ENCODE measurements around the gene ZBTB38. TPM values are rescaled to one million over a fixed set of nuclear protein-coding genes. Genes with fewer than 3 reads are reported as not detected.
A peak's percentile ranks its signal among the peaks of the same experiment; 100 is the strongest.

ZBTB38 gene
- total RNA-seq, 3 donors from 2014 or later, result 96.0 to 153 (median 144) TPM

DNA sequence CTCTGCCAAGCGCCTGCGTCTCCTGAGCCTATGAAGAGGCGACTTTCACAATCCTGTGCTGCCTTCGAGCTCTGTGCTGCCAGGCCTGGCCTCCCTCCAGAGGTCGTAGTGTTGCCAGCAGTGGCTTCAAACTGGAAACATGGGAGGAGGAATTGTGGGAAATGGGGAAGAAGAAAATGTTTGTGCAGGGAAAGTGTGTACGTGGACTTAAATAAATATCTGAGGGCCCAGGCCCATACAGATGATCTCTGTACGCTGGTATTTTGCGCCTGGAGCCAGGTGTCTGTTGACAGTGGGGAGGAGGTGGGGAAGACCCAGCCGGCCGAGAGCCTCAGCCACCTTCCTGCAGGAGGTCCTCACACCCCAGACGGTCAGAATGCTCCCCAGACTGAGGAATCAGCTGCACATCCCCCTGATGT lies 44.6 kb downstream of the ZBTB38 start:
- TF ChIP-seq, protein P1, sequence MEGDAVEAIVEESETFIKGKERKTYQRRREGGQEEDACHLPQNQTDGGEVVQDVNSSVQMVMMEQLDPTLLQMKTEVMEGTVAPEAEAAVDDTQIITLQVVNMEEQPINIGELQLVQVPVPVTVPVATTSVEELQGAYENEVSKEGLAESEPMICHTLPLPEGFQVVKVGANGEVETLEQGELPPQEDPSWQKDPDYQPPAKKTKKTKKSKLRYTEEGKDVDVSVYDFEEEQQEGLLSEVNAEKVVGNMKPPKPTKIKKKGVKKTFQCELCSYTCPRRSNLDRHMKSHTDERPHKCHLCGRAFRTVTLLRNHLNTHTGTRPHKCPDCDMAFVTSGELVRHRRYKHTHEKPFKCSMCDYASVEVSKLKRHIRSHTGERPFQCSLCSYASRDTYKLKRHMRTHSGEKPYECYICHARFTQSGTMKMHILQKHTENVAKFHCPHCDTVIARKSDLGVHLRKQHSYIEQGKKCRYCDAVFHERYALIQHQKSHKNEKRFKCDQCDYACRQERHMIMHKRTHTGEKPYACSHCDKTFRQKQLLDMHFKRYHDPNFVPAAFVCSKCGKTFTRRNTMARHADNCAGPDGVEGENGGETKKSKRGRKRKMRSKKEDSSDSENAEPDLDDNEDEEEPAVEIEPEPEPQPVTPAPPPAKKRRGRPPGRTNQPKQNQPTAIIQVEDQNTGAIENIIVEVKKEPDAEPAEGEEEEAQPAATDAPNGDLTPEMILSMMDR (IDR thresholded peaks at IDR 0.05), result no peak
- Histone ChIP-seq H3K4me3 (no peak overlapping the region), H3K9me3 (no peaks in the 10 kb centered on the region), H3K4me1 (ENCODE audit: low read depth) (peaks cover 37% of the 10 kb centered on the region), H3K36me3 (ENCODE audit: low read depth) (no peaks in the 10 kb centered on the region)
- intact Hi-C loops (cut with DNase I, micrococcal nuclease), result no loop called here
- ATAC-seq (peak; percentile 5), DNase-seq (peak; percentile 65 to 84 (median 77))

DNA sequence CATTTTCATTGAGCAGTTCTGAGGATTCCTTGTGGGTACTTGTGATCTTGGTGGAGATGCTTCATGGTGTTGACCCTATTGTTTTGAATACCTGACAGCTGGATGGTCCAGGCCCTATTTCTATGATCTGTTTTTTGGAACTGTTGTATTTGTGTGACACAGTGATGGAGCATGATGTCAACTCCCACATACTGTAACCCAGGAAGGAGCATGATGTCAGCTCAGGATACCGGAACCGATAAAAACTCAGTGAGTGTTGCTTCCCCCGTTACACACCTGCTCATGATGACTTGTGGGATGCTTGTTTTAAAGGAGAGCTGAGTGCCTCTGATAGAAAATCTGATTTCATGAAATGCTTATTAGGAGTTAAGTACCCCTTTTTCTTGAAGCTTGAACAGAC lies 45.1 kb downstream of the ZBTB38 start:
- Histone ChIP-seq H3K36me3 (ENCODE audit: low read depth) (no peaks in the 10 kb centered on the region), H3K4me3 (no peak overlapping the region), H3K4me1 (ENCODE audit: low read depth) (peaks cover 33% of the 10 kb centered on the region), H3K9me3 (no peaks in the 10 kb centered on the region)
- TF ChIP-seq, protein P1 (IDR thresholded peaks at IDR 0.05), result no peak
- intact Hi-C loops (cut with DNase I, micrococcal nuclease), result no loop called here
- no peak for ATAC-seq
- DNase-seq, result no peak

DNA sequence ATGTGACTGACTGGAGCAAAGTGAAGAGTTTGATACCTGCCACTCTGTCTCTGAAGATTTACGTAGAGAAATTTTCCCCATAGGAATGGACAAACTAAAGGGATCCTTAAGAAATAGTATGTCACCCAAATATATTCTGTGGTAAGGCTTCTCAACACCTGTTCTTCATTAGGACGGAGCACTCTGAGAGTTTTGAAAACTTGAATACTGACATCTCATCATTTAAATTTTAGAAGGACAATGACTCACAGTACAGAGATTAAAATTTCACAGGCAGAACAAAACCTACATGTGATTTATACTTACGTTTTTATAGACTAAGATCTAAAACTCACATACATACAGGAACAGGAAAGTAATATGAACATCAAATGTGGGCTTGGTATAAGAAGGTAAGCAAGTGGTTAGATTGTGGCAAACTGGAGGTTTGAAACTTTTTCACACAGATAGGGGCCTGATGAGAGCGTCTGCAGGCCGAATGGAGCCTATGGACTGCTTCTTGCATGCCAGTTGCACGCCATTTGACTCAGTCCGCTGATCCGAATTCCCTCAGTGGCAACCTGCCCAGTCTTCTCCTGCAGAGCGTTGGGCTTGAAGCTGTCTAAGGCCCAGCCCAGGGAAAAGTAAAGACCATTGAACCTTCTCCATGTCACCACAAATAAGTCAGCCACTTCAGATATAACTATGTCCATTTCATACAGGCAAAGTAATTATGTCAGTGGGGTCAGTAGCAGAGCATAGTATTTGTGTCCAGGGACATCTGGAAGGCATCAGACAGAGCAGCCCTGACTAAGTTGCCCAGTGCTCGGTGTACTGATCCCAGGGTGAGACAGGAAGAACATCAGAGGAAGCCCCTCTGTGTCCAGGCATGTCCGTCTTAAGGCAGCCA lies 45.7 kb downstream of the ZBTB38 start:
- Histone ChIP-seq H3K4me3 (no peak overlapping the region), H3K4me1 (ENCODE audit: low read depth) (peaks cover 27% of the 10 kb centered on the region), H3K36me3 (ENCODE audit: low read depth) (no peaks in the 10 kb centered on the region), H3K9me3 (no peaks in the 10 kb centered on the region)
- ATAC-seq (no peak), DNase-seq (no peak)
- intact Hi-C loops (cut with DNase I, micrococcal nuclease), result no loop called here
- TF ChIP-seq, protein P1 (IDR thresholded peaks at IDR 0.05), result no peak

DNA sequence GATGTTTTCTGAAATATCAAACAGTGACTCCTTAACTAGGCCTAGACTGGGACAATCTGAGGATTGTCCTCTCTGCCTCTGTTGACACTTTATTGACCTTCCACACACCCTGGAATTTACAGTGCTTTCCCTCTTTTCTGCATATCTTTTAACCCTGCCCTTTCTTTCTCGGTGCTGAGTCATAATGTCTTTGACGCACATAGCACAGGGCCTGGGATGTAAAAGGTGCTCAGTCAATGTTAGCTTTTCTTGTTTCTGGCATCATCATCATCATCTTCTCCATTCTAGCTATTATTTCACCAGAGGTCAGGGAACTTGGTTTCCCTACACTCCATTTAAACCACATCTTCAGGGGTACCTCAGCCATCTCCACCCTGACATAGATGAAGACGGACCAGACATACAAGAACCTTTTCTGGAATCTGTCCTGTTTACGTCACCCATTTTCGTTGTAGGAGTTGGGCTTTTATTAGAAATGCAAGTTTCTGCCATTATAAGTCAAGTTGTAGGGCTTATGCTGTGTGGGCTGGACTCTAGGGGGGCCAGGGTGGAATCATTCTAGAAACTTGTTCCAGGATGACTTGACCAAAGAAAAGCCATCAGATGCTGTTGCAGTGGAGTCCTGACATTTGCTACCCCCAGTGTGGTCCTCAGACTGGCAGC lies 46.6 kb downstream of the ZBTB38 start:
- H3K36me3 ChIP-seq (ENCODE audit: low read depth), result no peaks in the 10 kb centered on the region
- peak; percentile 19 for ATAC-seq
- DNase-seq, result no peak
- no peak overlapping the region for H3K4me3 ChIP-seq
- intact Hi-C loops (cut with DNase I, micrococcal nuclease), result no loop called here
- TF ChIP-seq, protein P1 (IDR thresholded peaks at IDR 0.05), result no peak
- peaks cover 21% of the 10 kb centered on the region for H3K4me1 ChIP-seq (ENCODE audit: low read depth)
- H3K9me3 ChIP-seq, result no peaks in the 10 kb centered on the region

DNA sequence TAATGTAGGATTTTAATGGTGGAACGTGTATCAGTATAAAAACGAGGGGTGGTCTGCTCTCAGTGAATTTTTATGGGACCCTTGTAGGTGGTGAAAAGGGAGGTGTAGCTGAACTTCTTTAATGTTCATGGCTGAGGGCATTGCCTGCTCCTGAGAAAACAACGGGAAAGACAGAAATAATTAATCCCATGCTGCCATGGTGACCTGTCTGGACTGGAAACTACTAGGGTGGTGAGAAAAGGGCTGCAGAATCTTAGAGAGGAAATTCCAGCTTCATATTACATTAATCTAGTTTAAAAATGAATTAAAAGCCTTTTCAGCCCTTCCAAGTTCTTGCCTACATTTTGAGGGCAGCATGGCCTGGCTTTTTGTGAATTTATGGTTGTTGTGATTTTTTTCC lies 47.6 kb downstream of the ZBTB38 start:
- ATAC-seq, result no peak
- H3K9me3 ChIP-seq, result no peaks in the 10 kb centered on the region

More for the DNA sequence above, 47.6 kb downstream of the ZBTB38 start:
- Histone ChIP-seq H3K4me3 (no peak overlapping the region), H3K36me3 (ENCODE audit: low read depth) (no peaks in the 10 kb centered on the region), H3K4me1 (ENCODE audit: low read depth) (peaks cover 11% of the 10 kb centered on the region)
- intact Hi-C loops (cut with DNase I, micrococcal nuclease), result no loop called here
- TF ChIP-seq, protein P1 (IDR thresholded peaks at IDR 0.05), result no peak
- no peak for DNase-seq

Other genes starting within 250 kb of the ZBTB38 start
- 10 to 100 TPM in 2 of 3 donors, 1 to 10 TPM in 1; 9.9 to 13.7 (median 10.5) TPM for gene PXYLP1, start 136.7 kb upstream of the ZBTB38 start, total RNA-seq
- 10 to 100 TPM; 15.5 to 22.5 (median 21.7) TPM for gene RASA2, start 118.5 kb downstream of the ZBTB38 start, total RNA-seq